RWPE2 (cell line): Measurements from ENCODE around the gene DZIP1.

Experiments
- ATAC-seq: fragments of 200-7000 bp; cut with Tn5 transposase; 3 replicates; pipeline ENCODE4 v1.9.1; 2021; ENCODE audit warnings: low read depth
- DNase-seq: peaks from one replicate; pipeline ENCODE4 v3.0.0-alpha.2; 2020; ENCODE audit warnings: low spot score
- H3K27ac ChIP-seq: fragments of 450-650 bp; 2 replicates; pipeline ENCODE4 v1.5.1; 2017; ENCODE audit warnings: mild to moderate bottlenecking; ENCODE audit not compliant: poor library complexity, severe bottlenecking
- H3K27me3 ChIP-seq: fragments of 250-450 bp; sonication (Bioruptor Pico); 2 replicates; pipeline ENCODE4 v1.5.1; 2021; ENCODE audit warnings: mild to moderate bottlenecking, moderate library complexity; ENCODE audit not compliant: insufficient read depth, poor library complexity, severe bottlenecking
- H3K36me3 ChIP-seq: fragments of 250-450 bp; sonication (Bioruptor Pico); 2 replicates; pipeline ENCODE4 v1.5.1; 2020; ENCODE audit warnings: low read depth, mild to moderate bottlenecking, moderate library complexity
- H3K4me1 ChIP-seq: fragments of 250-450 bp; sonication (Bioruptor Pico); 2 replicates; pipeline ENCODE4 v1.5.1; 2021; ENCODE audit warnings: mild to moderate bottlenecking, moderate library complexity; ENCODE audit not compliant: insufficient read depth, poor library complexity, severe bottlenecking
- H3K4me3 ChIP-seq: fragments of 250-450 bp; sonication (Bioruptor Pico); 2 replicates; pipeline ENCODE4 v1.5.1; 2021; ENCODE audit warnings: mild to moderate bottlenecking, moderate library complexity; ENCODE audit not compliant: severe bottlenecking
- H3K9me3 ChIP-seq: fragments of 250-450 bp; sonication (Bioruptor Pico); 2 replicates; pipeline ENCODE4 v1.5.1; 2021; ENCODE audit warnings: mild to moderate bottlenecking, moderate library complexity; ENCODE audit not compliant: severe bottlenecking
- CTCF ChIP-seq: fragments of 450-650 bp; IDR thresholded peaks from one replicate; pipeline ENCODE4 v1.5.1; 2017; ENCODE audit warnings: mild to moderate bottlenecking, moderate library complexity; ENCODE audit not compliant: poor library complexity, severe bottlenecking

Gene DZIP1

GRCh38 chr13:95601216-95601615 is 43.3 kb downstream of the DZIP1 start:
- TF ChIP-seq CTCF = no peak
- no peak overlapping the region for H3K4me3 ChIP-seq
- no peaks in the 10 kb centered on the region for H3K27me3 ChIP-seq
- no peak overlapping the region for H3K27ac ChIP-seq
- DNase-seq (no peak), ATAC-seq (no peak)
- no peaks in the 10 kb centered on the region for H3K9me3 ChIP-seq
- peaks cover 49% of the 10 kb centered on the region for H3K36me3 ChIP-seq
- peaks cover 12% of the 10 kb centered on the region for H3K4me1 ChIP-seq

DNA sequence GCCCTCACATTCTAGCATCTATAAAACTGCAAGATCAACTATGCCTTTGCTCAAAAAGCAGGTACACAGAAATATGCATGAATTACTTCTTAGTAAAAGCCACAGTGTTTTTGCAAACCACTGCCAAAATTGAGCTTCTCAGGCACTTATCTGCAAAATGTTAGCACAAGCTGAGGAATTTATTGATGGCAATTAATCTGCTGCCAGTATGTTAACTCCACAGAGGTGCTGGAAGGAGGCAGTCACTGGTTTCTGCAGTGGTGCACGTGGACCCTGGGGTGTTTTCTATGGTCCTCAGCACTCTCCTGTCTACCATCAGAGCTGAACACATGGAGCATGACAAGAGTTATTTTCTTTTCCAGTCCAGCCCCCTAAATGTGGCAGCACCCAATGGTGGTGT is 47.8 kb downstream of the DZIP1 start:
- ATAC-seq = no peak
- DNase-seq = no peak
- H3K27me3 ChIP-seq = no peaks in the 10 kb centered on the region
- H3K9me3 ChIP-seq = no peaks in the 10 kb centered on the region
- H3K36me3 ChIP-seq = peaks cover 40% of the 10 kb centered on the region
- no peak for TF ChIP-seq CTCF
- H3K4me1 ChIP-seq = no peaks in the 10 kb centered on the region
- no peak overlapping the region for H3K27ac ChIP-seq
- no peak overlapping the region for H3K4me3 ChIP-seq

DNA sequence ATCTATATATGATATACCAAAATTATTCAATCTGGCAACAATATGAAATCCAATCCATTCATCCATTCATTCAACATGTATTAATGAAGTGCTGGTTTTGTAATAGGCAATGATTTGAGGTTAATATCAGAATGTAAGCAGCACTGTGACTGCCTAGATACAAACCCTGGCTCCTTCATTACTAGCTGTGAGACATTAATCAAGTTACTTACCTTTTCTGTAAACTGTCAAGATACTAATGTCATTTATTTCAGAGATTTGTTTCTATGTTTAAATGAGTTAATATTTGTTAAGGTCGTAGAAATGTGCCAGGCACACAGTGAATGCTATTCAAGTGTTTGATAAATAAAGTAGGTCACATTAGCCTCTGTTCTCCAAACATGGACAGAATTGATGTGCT is 51.0 kb downstream of the DZIP1 start:
- ATAC-seq (no peak), DNase-seq (no peak)
- no peak for TF ChIP-seq CTCF
- H3K27ac ChIP-seq = no peak overlapping the region
- peaks cover 5% of the 10 kb centered on the region for H3K4me1 ChIP-seq
- H3K4me3 ChIP-seq = no peak overlapping the region
- no peaks in the 10 kb centered on the region for H3K27me3 ChIP-seq
- H3K36me3 ChIP-seq = peaks cover 41% of the 10 kb centered on the region
- no peaks in the 10 kb centered on the region for H3K9me3 ChIP-seq

GRCh38 chr13:95588721-95589120 is 55.8 kb downstream of the DZIP1 start:
- DNase-seq (no peak), ATAC-seq (peak; percentile 72)
- peaks cover 71% of the 10 kb centered on the region for H3K36me3 ChIP-seq
- H3K4me1 ChIP-seq = peaks cover 11% of the 10 kb centered on the region
- H3K27ac ChIP-seq = peak overlapping the region; percentile 48
- H3K9me3 ChIP-seq = no peaks in the 10 kb centered on the region
- no peaks in the 10 kb centered on the region for H3K27me3 ChIP-seq
- no peak overlapping the region for H3K4me3 ChIP-seq
- TF ChIP-seq CTCF = no peak

DNA sequence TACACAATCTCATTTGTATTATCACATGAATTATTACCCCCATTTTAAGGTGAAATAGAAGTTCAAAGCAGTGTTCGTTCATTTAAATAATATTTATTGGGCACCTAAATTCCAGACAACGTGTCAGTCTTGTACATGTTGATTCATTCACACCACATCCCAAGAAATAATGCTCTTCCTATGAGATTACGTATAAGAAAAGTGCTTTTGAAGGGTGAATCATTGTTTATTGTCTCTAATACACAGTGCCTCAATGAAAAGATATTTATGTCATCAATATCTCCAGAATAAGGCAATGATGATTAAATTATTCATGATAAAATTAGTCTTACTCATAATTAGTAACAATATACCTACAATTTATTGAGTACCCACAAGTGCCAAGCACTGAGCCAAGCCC is 56.4 kb downstream of the DZIP1 start:
- H3K9me3 ChIP-seq = no peaks in the 10 kb centered on the region
- H3K36me3 ChIP-seq = peaks cover 69% of the 10 kb centered on the region
- no peak for DNase-seq
- H3K27me3 ChIP-seq = no peaks in the 10 kb centered on the region
- H3K4me3 ChIP-seq = no peak overlapping the region
- peak overlapping the region; percentile 48 for H3K27ac ChIP-seq
- no peak for TF ChIP-seq CTCF
- ATAC-seq = peak; percentile 56; the same call in 1 of the 3 replicates
- peaks cover 11% of the 10 kb centered on the region for H3K4me1 ChIP-seq
